T-helper 2 cell treated with Interferon-gamma antibody and Interleukin-4, amounts not matched to agents 100 ng/mL and 5 ng/mL, for 36 hours (primary cell): ENCODE results near the gene CELF1. TPM values are rescaled to one million over a fixed set of nuclear protein-coding genes. Genes with fewer than 3 reads are reported as not detected.

Source experiments
- intact Hi-C: fragments of 100-400 bp; cut with micrococcal nuclease; formaldehyde crosslinking; loops from one replicate; pipeline ENCODE4 v1.15.1; 2023
- total RNA-seq: library from RNA; stranded (reverse); gene quantifications from 2 replicates; pipeline ENCODE4 v1.2.3, GENCODE V29; 2022

Gene CELF1
- total RNA-seq, 1 donor from 2014 or later = 115 TPM

GRCh38 chr11:47512701-47513100 lies 40.2 kb downstream of the CELF1 start:
- intact Hi-C loops = no loop called here

DNA sequence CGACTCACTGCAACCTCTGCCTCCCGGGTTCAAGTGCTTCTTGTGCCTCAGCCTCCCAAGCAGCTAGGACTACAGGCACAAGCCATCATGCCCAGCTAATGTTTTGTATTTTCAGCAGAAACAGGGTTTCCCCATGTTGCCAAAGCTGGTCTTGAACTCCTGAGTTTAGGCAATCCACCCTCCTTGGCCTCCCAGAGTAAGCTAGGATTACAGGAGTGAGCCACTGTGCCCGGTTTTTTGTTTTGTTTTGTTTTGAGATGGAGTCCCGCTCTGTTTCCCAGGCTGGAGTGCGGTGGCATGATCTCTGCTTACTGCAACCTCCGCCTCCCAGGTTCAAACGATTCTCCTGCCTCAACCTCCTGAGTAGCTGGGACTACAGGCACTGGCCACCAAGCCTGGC lies 41.0 kb downstream of the CELF1 start:
- intact Hi-C loops = loop anchor here (2.0 kb wide), 1 partner anchor 41 kb away; the partner anchor contains the start of gene CELF1

DNA sequence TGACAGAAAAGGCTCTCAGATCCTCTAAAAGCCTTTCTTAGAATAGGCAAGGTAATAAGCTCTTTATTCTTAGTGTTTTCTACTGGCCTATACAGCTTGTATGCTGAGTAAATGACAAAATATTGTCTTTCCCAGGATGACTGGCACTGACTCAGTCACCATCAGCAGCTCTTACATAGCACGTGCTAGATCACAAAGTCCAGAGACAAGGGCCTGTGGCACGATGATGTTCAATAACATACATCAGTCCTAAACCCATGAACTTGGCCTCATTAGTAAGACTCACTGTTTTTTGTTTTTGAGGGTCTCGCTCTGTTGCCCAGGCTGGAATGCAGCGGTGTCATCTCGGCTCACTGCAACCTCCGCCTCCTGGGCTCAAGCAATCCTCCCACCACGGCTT lies 42.7 kb downstream of the CELF1 start:
- intact Hi-C loops = loop anchor here (2.0 kb wide), 1 partner anchor 43 kb away; the partner anchor contains the start of gene CELF1

DNA sequence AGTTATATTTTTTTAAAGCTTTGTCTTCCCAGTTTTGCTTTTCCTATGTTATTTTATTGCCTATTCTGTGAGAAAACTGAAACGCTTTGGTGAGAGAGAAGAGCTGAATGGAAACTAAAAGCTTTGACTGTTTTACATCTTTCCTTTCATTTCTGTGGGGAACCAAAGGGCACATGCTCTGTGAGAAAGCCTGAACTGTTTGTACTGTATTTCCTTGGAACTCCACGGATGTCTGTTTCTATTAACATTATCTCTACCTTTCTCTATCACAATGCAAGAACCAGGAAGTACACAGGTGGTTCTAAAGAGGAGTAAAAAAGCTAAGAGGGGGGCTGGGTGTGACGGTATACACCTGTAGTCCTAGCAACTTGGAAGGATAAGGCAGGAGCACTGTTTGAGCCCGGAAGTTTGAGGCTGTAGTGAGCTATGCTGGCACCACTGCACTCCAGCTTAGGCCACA lies 43.8 kb downstream of the CELF1 start:
- intact Hi-C loops = no loop called here

DNA sequence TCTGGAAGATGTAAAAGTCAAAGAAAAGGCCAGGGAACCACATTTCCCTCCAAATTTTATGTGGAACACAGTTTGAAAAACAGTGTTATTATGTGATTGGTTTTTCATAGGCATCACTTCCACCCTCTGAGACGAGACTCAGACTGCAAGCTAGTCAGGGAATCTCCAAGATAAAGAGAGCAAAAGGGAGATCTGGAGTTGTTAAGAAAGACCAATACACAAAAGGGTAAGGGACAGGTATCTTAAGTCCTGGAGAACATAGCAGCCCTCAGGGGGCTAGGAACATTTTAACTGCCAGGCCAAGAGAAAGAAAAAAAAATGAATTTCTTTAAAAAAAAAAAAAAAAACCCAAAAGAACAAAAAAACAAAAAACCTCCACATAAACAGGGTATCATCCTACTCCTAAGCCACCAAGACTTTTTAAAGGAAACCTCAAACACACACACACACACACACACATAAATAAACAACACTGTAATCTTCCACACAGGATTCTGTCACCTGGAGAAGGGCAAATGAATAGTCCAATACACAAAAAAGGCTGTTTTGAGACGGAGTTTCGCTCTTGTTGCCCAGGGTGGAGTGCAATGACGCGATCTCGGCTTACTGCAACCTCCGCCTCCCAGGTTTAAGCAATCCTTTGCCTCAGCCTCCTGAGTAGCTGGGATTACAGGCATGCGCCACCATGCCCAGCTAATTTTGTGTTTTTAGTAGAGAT lies 44.5 kb downstream of the CELF1 start:
- intact Hi-C loops = no loop called here

- intact Hi-C loops = no loop called here
These were observed 45.2 kb downstream of the CELF1 start for GRCh38 chr11:47507563-47508239.

DNA sequence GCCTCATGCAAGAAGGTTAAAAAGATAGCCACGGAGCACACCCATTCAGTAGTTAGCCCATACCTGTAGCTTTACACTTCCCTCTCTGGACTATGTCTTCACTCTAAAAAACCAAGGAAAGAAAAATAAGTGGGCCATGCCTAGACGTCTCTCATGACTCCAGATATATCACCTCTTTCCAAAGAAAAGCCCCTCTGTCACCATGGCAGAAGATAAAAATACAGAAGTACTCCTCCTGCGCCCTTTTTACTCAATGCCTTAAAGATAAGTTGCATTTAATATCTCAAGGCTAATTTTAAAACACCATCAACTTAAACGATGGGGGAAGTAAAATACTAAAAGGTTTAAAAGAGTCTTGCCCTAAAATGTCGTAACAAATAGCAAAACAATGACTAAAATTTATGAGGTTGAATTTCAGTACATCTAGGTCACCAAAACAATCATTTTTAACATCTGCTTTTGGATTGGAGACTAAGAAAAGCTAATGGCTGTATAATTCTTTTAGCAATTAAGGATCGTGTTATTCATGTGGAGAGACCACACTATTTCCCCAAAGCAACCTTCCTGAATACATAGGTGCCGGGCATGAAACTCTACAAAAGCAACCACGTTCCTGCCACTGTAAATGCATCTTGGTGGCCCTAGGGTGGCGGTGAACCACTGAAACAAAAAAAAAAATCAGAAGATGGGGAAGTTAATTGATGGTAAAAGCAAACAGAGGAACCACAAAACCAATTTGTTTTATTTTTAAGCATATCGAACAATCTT lies 46.0 kb downstream of the CELF1 start:
- intact Hi-C loops = no loop called here

DNA sequence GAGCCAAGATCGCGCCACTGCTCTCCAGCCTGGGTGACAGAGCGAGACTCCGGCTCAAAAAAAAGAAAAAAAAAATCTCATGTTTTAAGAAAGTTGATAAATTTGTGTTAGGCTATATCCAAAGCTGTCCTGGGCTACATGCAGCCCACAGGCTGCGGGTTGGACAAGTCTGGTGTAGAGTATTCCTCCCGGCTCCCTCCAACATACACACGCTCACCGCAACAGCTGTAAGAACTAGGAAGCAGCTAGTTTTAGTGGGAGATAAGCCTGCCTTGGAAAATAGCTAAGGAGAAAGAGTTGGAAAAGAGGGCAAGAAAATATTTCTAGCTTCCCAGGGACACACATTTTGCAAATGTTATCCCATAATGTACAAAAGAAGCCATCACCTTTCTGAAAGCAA lies 46.6 kb downstream of the CELF1 start:
- intact Hi-C loops = no loop called here

GRCh38 chr11:47504910-47505309 lies 48.0 kb downstream of the CELF1 start:
- intact Hi-C loops = no loop called here

DNA sequence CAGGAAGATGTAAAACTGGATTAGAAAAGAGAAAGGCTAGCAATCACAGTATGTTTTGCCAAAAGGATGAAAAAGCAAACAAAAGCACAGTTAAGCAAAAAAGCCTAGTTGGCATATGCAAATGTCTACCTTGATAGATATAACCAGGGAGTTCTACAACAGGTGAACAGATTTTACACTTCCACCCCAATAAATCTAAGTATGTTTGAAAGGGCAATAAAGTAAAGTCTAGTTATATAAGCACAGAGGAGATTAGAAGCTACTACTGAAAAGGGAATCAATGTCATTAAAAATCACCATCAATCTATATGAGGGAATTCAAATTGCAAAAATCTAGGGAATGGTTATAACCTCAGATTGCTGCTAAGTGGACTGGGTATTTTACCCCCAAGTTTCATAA lies 49.7 kb downstream of the CELF1 start:
- intact Hi-C loops = no loop called here

GRCh38 chr11:47502767-47503166 lies 50.2 kb downstream of the CELF1 start:
- intact Hi-C loops = no loop called here

- intact Hi-C loops = no loop called here
These were observed 51.8 kb downstream of the CELF1 start for GRCh38 chr11:47501101-47501500.

DNA sequence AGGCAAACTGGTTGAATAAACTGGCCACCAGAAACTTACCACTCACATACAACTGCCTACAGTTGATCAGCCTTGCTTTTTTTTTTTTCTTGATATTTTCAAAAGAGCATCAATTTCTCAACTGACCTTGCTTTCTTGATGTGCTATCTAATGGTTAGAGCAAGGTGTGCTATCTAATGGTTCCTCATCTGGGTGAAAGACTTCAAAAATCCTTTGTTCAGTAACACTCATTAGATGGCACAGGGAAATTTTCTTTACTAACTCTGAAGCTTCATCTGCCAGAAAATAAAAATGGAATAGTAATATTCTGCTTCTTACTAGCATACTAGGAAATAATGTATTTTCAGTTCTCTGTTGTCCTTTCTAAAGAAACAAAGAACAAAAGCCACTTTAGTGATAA lies 52.8 kb downstream of the CELF1 start:
- intact Hi-C loops = no loop called here

GRCh38 chr11:47499614-47500013 lies 53.3 kb downstream of the CELF1 start:
- intact Hi-C loops = no loop called here

- intact Hi-C loops = no loop called here
These were observed 53.8 kb downstream of the CELF1 start for GRCh38 chr11:47499161-47499560.

DNA sequence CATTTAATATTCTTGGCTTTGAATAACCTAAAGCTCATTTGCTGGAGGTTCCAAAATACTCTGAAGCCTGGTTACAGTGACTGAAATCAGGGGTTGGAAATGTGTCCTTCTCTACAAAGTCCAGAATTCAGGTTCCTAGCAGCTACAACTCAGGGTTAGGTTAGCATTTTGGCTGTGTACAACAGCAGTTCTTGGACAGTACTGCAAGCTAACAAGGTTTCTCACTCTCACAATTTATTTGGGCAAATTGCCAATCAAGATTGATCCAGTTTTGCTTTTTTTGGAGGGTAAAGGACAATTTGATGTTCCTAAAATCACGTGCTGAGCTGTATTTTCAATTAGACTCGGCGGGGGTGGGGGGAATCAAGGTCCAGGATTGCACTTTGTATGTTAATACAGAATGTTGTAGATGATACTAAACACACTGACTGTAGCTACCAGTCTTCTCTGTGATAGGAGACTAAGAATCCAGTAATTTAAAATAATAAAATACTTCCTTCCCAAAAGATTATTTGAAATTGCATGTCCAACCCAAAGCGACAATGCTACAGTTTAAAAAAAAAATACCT lies 54.3 kb downstream of the CELF1 start:
- intact Hi-C loops = no loop called here

DNA sequence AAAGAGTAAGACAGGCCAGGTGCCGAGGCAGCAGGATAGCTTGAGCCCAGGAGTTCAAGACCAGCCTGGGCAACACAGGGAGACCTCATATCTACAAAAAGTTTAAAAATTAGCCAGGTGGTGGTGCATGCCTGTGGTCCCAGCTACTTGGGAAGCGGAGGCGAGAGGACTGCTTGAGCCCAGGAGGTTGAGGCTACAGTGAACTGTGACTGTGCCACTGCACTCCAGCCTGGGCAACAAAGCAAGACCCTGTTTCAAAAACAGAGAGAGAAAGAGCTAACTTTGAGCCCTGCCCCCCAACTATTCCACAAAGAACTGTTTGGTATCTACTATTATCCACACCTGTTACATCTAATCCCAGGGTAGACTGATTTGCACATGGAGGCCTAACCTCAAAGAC lies 54.8 kb downstream of the CELF1 start:
- intact Hi-C loops = no loop called here

- intact Hi-C loops = no loop called here
These were observed 56.1 kb downstream of the CELF1 start for GRCh38 chr11:47496808-47497207.

GRCh38 chr11:47495856-47496217 lies 57.1 kb downstream of the CELF1 start:
- intact Hi-C loops = no loop called here

- intact Hi-C loops = no loop called here
These were observed 57.7 kb downstream of the CELF1 start for GRCh38 chr11:47495011-47495855.

DNA sequence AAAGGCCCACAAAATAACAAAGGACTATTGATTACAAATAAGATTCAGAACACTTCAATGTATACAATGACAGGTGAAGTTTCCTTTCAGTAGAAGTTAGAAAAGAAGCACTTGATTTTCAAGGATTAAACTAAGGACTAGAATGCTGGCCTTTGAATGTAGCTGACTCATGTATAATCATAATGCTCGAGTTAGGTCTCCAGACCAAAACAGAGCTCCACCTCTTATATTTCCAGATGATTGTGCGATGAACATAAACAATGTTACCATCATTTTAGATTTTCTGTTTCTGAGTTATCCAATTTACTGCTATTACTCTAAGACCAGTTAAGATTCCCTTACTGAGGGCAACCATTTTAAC lies 63.6 kb downstream of the CELF1 start:
- intact Hi-C loops = no loop called here
